ENCODE measurements around the gene CCDC28B.

The CCDC28B gene

DNA sequence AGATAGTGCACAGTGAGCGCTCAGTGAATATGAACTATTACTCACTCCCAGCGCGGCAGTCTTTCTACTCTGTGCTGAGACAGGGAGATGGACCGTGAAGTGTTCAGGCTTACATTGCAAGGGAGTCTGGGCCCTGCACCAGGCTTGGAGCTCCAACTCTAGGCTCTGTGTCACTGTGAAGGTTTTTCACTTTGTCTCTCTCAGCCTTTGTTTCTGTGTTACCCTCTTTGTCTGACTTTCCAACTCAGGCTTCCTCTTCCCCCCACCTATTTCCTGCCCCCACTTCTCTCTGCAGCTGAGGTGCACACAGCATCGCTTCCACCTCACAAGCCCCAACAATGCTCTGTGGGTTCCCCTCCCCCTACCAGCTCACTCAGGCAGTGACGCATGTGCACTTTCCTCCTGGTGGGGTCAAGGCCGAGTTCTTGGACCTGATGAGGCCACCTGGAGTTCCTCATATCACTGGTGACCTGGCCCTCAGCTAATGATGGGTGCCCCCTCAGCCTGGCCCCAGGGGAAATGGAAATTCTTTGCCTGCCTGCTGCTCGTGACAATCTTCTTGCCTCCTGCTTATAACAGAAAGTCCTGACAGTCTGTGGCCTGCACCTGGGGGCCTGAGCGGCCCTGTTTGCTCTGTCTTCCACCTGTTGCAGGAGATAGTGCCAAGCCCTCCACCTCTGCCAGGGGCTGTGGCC is 49.6 kb downstream of the CCDC28B start:
- TF ChIP-seq ELF4 (IDR thresholded peaks at IDR 0.05) (no peak), ZNF384 (IDR thresholded peaks at IDR 0.05) (no peak), TARDBP (IDR thresholded peaks at IDR 0.05) (no peak), L3MBTL2 (conservative IDR thresholded peaks at IDR 0.05) (no peak)
- DNase-seq (ENCODE audit: extremely low spot score): no peak
- CTCF ChIA-PET: no interaction called here
- POLR2A ChIA-PET: interaction anchor here (1.1 kb wide), 1 partner anchor 34 kb away, joined by 3 read pairs; no protein-coding TSS in a partner anchor

- ChIA-PET POLR2A (interaction anchor here (1.1 kb wide), 1 partner anchor 35 kb away, joined by 3 read pairs; no protein-coding TSS in a partner anchor), CTCF (no interaction called here)
- no peak for TF ChIP-seq FOXM1 (IDR thresholded peaks at IDR 0.05; ENCODE audit: borderline replicate concordance)
- TF ChIP-seq TARDBP (IDR thresholded peaks at IDR 0.05): no peak
- TF ChIP-seq BHLHE40 (IDR thresholded peaks at IDR 0.05; ENCODE audit: borderline replicate concordance): no peak
- no peak for TF ChIP-seq ZNF384 (IDR thresholded peaks at IDR 0.05)
- no peak for TF ChIP-seq LEF1 (IDR thresholded peaks at IDR 0.05; ENCODE audit: borderline replicate concordance)
- TF ChIP-seq FOXA1 (IDR thresholded peaks at IDR 0.05): no peak
- no peak for TF ChIP-seq SUZ12 (IDR thresholded peaks at IDR 0.05)
- DNase-seq (ENCODE audit: extremely low spot score): no peak
These were observed 50.7 kb downstream of the CCDC28B start, which contains the start of gene LCK for GRCh38 chr1:32250893-32251716. LCK (plus strand) TSS chr1:32251265; CDS start chr1:32274330, 23,065 bp downstream.
